Cerebellar nuclear complex (tissue), 1 donor: Measurements from ENCODE around the gene KMT2C.
A peak's percentile ranks its signal among the peaks of the same experiment; 100 is the strongest.
"Not testable (repeated sequence)": the region's sequence is repeated elsewhere in the genome, so short reads cannot be mapped to it uniquely, and the experiment has no call there.

Experiments used
- DNase-seq, 2 experiments: peaks; one replicate each; lab custom pipeline; 2025; lab: John Stamatoyannopoulos, UW

The KMT2C gene

GRCh38 chr7:152435384-152436110, at the start of gene KMT2C:
Gene KMT2C (minus strand): TSS chr7:152436003. CDS start chr7:152435786, 217 bp downstream.
- DNase-seq: no peak

- DNase-seq: no peak
These were observed 45.3 kb upstream of the KMT2C start for GRCh38 chr7:152481082-152481481.

- no peak for DNase-seq
These were observed 44.9 kb upstream of the KMT2C start for GRCh38 chr7:152480664-152481063.

- DNase-seq: no peak
These were observed 43.8 kb upstream of the KMT2C start for GRCh38 chr7:152479595-152479994.

- DNase-seq: no peak
These were observed 42.3 kb upstream of the KMT2C start for GRCh38 chr7:152478140-152478539.

- DNase-seq: no peak
These were observed 41.3 kb upstream of the KMT2C start for GRCh38 chr7:152477079-152477478.

GRCh38 chr7:152476551-152476950, 40.7 kb upstream of the KMT2C start:
- DNase-seq: no peak

- DNase-seq: not testable (repeated sequence)
These were observed 35.3 kb upstream of the KMT2C start for GRCh38 chr7:152471023-152471620.

- not testable (repeated sequence) for DNase-seq
These were observed 34.6 kb upstream of the KMT2C start for GRCh38 chr7:152470251-152471022.

- not testable (repeated sequence) for DNase-seq
These were observed 33.8 kb upstream of the KMT2C start for GRCh38 chr7:152469576-152469975.

- DNase-seq: no peak
These were observed 31.4 kb upstream of the KMT2C start for GRCh38 chr7:152467225-152467624.

- DNase-seq: no peak
These were observed 29.2 kb upstream of the KMT2C start for GRCh38 chr7:152465119-152465387.

GRCh38 chr7:152464312-152465118, 28.7 kb upstream of the KMT2C start:
- peak in 1 of 2 experiments; percentile 4 for DNase-seq

- peak; percentile 96 to 98 for DNase-seq
These were observed 28.0 kb upstream of the KMT2C start for GRCh38 chr7:152463709-152464311.

GRCh38 chr7:152462995-152463708, 27.3 kb upstream of the KMT2C start:
- peak in 1 of 2 experiments; percentile 28 for DNase-seq

GRCh38 chr7:152459724-152460251, 24.0 kb upstream of the KMT2C start:
- DNase-seq: no peak

- DNase-seq: no peak
These were observed 15.6 kb upstream of the KMT2C start for GRCh38 chr7:152451356-152451755.

GRCh38 chr7:152445386-152446008, 9.7 kb upstream of the KMT2C start:
- DNase-seq: not testable (repeated sequence)

GRCh38 chr7:152443586-152443985, 7.8 kb upstream of the KMT2C start:
- DNase-seq: no peak

- no peak for DNase-seq
These were observed 6.6 kb upstream of the KMT2C start for GRCh38 chr7:152442330-152442835.
